HCT116 (cell line): ENCODE measurements around the gene CCL21.

ENCODE experiments used
- ATF3 ChIP-seq: IDR thresholded peaks from 2 replicates; pipeline ENCODE4 v1.6.1; 2012
- EGR1 ChIP-seq: IDR thresholded peaks from 2 replicates; pipeline ENCODE4 v1.6.1; 2012; ENCODE audit warnings: low read depth
- FOSL1 ChIP-seq: IDR thresholded peaks from 2 replicates; pipeline ENCODE4 v1.6.1; 2012; ENCODE audit warnings: low read depth
- POLR2A ChIP-seq: IDR thresholded peaks from 2 replicates; pipeline ENCODE4 v1.7.0; 2011; ENCODE audit warnings: borderline replicate concordance; ENCODE audit not compliant: insufficient read depth, insufficient read length; ENCODE audit errors: extremely low read depth
- POLR2AphosphoS5 ChIP-seq: IDR thresholded peaks from 2 replicates; pipeline ENCODE4 v1.6.1; 2011; ENCODE audit warnings: mild to moderate bottlenecking, low read depth, low read length, moderate library complexity
- SP1 ChIP-seq: IDR thresholded peaks from 2 replicates; pipeline ENCODE4 v1.6.1; 2012; ENCODE audit warnings: low read depth
- YY1 ChIP-seq: IDR thresholded peaks from 2 replicates; pipeline ENCODE4 v1.6.1; 2011; ENCODE audit warnings: low read length, low read depth, moderate library complexity, mild to moderate bottlenecking; ENCODE audit not compliant: insufficient replicate concordance; ENCODE audit errors: extremely low read depth
- TF ChIP-seq, protein P1 (sequence below): IDR thresholded peaks from 2 replicates; pipeline ENCODE4 v1.6.1; 2011; ENCODE audit warnings: mild to moderate bottlenecking, low read length, moderate library complexity; ENCODE audit not compliant: insufficient replicate concordance; ENCODE audit errors: extremely low read depth
- TF ChIP-seq, protein P2 (sequence below), 3 experiments: fragments of 200-600 bp in 1 of 3; sonication (generic) in 1 of 3; IDR thresholded peaks in 2 of 3; conservative IDR thresholded peaks in 1 of 3; 2 replicates each; pipeline ENCODE4 v1.5.1; 2012 to 2017; ENCODE audit warnings: low read depth in 2 of 3, low read length in 2 of 3, antibody characterized with exemption in 1 of 3, borderline replicate concordance in 1 of 3, control low read depth in 1 of 3, mild to moderate bottlenecking in 1 of 3, mixed read lengths in 1 of 3, mixed run types in 1 of 3, moderate library complexity in 1 of 3; ENCODE audit not compliant: insufficient read depth in 1 of 3

DNA sequence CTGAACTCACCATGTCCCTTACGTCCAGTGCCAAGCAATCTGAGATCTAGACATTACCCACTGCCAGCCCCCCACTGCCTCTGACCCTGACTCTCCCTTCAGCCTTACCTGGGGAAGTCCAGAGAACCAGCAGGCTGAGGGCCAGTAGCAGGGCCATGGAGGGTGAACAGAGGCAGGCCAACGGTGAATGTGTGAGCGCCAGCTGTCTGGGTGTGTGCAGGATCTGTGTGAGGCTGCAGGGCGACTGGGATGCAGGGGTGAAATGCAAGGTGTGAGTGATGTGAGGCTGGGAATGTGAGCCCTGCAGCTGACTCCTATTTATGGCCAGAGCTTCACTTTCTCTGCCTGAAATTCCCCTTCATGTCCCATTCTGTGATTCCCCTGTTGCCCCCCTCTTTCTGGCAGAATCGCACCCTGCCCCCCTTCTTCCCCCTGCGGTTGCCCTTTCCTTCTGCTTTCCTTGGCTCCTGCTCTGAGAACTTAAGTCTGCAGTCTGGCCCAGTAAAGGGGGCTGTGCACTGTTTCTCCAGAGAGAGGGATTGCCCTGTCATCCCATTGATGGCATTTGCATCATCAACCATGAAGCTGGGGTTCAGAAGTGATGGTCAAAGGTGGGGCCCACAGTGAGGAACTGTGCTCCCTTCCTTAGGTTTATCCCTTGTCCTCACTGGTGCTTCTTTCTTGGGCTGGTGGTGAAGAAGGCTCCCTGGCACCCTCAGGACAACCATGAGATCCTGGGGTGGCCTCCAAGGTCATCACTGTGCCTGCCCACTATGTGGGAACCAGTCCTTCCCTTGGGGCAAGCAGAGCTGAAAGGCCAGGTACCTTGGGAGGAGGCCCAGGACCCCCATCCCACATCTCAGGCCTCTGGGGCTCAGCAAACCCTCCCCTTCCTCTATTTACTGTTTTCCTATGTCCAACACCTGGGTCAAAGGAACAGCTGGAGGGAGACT, 18.7 kb downstream of the CCL21 start, which contains the start of gene CCL19:
- TF ChIP-seq, protein P1, sequence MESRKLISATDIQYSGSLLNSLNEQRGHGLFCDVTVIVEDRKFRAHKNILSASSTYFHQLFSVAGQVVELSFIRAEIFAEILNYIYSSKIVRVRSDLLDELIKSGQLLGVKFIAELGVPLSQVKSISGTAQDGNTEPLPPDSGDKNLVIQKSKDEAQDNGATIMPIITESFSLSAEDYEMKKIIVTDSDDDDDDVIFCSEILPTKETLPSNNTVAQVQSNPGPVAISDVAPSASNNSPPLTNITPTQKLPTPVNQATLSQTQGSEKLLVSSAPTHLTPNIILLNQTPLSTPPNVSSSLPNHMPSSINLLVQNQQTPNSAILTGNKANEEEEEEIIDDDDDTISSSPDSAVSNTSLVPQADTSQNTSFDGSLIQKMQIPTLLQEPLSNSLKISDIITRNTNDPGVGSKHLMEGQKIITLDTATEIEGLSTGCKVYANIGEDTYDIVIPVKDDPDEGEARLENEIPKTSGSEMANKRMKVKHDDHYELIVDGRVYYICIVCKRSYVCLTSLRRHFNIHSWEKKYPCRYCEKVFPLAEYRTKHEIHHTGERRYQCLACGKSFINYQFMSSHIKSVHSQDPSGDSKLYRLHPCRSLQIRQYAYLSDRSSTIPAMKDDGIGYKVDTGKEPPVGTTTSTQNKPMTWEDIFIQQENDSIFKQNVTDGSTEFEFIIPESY = no peak
- TF ChIP-seq, protein P2, sequence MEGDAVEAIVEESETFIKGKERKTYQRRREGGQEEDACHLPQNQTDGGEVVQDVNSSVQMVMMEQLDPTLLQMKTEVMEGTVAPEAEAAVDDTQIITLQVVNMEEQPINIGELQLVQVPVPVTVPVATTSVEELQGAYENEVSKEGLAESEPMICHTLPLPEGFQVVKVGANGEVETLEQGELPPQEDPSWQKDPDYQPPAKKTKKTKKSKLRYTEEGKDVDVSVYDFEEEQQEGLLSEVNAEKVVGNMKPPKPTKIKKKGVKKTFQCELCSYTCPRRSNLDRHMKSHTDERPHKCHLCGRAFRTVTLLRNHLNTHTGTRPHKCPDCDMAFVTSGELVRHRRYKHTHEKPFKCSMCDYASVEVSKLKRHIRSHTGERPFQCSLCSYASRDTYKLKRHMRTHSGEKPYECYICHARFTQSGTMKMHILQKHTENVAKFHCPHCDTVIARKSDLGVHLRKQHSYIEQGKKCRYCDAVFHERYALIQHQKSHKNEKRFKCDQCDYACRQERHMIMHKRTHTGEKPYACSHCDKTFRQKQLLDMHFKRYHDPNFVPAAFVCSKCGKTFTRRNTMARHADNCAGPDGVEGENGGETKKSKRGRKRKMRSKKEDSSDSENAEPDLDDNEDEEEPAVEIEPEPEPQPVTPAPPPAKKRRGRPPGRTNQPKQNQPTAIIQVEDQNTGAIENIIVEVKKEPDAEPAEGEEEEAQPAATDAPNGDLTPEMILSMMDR (IDR thresholded peaks at IDR 0.05 in 2 of 3, conservative IDR thresholded peaks at IDR 0.05 in 1 of 3; ENCODE audit: borderline replicate concordance in 1 of 3, insufficient read depth in 1 of 3, low read depth in 2 of 3, low read length in 2 of 3) = no peak
- TF ChIP-seq SP1 = no peak
- TF ChIP-seq ATF3 = no peak
- TF ChIP-seq POLR2AphosphoS5 = no peak
- no peak for TF ChIP-seq EGR1
- TF ChIP-seq FOSL1 = no peak
- TF ChIP-seq POLR2A = no peak
- TF ChIP-seq YY1 = no peak
